ENCODE measurements around the gene LRRC61. TPM values are rescaled to one million over a fixed set of nuclear protein-coding genes. Genes with fewer than 3 reads are reported as not detected.
"Not testable (repeated sequence)": the region's sequence is repeated elsewhere in the genome, so short reads cannot be mapped to it uniquely, and the experiment has no call there.

Gene LRRC61, protein sequence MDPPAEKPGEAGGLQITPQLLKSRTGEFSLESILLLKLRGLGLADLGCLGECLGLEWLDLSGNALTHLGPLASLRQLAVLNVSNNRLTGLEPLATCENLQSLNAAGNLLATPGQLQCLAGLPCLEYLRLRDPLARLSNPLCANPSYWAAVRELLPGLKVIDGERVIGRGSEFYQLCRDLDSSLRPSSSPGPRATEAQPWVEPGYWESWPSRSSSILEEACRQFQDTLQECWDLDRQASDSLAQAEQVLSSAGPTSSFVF
- total RNA-seq, result 14.0 TPM

DNA sequence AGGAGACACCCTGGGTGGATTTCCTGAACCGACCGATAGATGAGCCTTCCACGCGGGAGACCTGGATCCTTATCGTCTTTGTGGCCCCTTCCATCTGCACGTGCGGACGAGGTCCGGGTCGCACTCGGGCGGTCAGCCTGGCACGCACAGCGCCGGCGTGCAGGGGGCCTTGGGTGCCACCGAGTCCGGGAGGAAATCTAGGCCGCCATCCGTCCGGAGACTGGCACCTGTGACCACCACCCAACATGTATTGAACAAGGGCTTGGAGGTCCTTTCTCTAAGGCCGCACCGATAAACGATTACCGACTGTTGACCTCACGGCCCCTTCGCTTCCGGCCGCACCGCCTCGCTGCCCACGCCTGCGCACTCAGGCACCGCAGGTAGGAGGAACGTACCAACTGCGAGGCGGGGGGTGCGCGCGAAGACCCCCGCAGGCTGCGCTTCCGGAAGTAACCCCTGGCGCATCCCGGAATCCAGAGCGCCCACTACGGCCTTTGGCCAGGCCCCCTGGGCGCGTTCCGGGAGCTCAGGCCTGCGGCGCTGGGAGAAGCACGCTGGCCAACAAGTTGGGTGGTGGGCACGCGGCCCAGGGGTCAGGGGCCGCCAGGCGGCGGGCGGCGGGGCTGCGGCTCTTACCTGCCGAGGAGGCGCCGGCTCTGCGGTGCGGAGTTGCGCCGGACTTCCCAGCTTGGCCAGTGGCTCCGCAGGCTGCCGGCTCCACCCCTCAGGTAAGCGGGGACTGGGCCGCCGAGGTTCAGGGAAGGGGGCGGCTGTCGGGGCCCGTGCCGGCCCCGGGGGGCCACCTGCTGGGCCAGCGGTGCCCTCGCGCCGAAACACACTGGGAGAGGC, at the start of gene LRRC61, which contains the start of gene ACTR3C:
Gene LRRC61, plus strand, starts transcription at position 523 of the 849 bp plus-strand sequence. CDS start 13,507 bp downstream, outside the sequence.
Gene ACTR3C, minus strand, starts transcription at position 713 of the 849 bp plus-strand sequence. CDS start 28,249 bp downstream, outside the sequence.
- DNase-seq (ENCODE audit: low spot score), result peak; percentile 82
- ATAC-seq, result peak; percentile 76

DNA sequence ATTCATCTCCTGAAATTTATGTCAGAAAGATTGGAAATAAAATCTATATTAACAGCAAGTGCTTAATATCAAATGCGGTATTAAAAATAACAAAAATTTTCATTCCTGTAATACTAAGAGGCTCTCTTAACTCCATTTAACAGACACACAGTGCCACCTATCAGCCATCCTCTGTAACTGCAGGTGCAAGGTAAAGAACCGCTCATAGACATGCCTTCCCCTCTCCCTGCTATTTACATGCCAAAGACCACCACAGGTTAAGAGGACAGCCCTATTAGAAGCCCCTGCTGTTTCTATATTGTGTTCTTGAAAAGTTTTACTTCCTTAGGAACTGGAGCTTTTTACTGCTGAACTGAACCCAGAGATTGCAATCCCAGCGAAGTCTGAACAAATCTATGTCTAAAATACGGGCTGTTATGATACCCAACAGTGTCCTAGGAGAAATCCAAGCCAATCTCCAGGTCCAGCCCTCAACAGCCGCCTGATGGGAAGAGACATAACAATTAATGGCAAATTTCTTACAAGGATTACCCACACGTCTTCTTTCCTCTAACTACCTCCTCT, 46.9 kb upstream of the LRRC61 start:
- ATAC-seq, result peak; percentile 88
- DNase-seq (ENCODE audit: low spot score), result not testable (repeated sequence)

DNA sequence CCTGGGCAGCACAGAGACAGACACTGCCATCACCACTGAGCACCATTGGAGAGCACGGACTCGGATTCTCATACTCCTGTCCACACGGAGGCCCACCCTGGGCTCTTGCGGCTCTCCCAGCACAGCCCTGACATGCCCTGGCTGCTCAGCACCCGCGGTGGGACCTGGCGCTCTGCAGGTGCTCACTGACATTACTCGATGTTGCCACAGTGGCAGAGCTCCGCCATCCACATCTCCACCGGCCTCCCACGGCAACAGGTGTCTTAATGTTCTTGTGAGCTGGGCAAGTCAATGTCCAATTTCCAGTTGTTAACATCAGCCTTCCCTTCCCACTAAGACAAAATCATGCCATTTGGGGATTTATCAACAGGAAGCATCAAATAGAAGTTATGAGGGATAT, 44.8 kb upstream of the LRRC61 start:
- not testable (repeated sequence) for ATAC-seq; DNase-seq (ENCODE audit: low spot score)

DNA sequence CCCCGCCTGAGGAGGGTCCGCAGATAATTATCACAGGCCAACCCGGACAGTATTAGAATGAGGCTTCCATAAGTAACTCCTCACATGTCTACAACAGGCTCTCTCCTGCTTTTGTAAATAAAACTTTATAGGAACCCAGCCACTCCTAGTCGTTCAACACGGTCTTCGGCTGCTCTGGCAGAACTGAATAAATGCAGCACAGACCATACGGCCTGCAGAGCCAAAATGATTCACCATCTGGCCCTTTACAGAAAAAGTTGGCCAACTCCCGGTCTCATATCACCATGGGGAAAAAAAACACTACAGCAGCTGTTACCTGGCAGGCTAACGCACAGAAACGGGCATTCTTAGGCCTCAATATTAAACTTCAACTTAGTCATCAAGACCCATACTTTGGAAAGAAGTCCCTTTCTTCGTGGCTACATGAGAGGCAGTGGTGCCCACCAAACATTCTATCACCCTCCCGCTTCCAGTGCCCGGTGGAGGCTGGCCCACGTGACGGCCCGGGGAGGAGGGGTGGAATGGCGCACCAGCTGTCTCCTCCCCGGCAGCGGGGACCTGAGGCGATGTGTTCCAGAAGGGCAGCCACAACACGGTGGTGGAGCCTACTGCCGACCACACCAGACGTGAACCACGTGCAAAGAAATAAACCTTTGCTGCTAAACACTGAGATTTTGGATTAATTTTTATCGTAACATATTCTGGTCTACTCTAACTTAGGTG, 41.3 kb upstream of the LRRC61 start:
- DNase-seq (ENCODE audit: low spot score); ATAC-seq: not testable (repeated sequence)

DNA sequence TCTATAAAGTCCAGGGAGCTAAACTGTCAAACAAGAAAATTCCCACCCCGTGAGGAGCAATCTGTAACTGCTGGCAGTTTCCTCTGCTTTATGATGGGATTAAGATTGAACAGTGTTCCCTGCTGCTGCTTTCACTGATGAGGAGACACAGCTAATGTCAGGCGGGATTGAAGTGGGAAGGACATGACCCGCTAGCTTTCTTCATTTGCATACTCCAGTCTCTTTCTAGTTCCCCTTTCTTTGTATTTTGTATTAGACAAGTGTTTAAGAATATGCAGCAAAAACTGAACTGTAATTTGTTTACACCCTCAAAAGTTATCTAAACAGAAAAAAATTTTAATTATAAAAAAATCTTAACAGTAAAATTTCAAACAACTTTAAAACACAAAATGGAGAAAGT, 40.0 kb upstream of the LRRC61 start:
- not testable (repeated sequence) for ATAC-seq; DNase-seq (ENCODE audit: low spot score)

DNA sequence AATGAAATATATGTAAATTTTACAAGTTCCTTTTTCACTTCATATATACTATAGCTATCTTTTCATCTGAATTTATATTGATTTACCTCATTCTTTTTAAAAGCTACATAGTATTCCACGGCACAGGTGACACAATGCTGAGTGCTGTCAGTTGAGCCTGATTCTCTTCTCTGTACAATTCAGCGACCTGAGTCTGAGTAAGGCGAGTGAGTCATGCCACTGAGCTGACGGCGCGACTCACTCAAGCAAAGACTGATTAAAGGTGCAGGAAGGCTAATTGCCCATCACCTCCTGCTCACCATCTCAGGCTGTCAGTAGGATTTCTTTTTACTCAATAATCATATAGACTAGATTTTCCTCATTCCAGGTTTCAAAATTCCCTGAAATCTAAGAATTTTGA, 39.5 kb upstream of the LRRC61 start:
- ATAC-seq, result not testable (repeated sequence)

DNA sequence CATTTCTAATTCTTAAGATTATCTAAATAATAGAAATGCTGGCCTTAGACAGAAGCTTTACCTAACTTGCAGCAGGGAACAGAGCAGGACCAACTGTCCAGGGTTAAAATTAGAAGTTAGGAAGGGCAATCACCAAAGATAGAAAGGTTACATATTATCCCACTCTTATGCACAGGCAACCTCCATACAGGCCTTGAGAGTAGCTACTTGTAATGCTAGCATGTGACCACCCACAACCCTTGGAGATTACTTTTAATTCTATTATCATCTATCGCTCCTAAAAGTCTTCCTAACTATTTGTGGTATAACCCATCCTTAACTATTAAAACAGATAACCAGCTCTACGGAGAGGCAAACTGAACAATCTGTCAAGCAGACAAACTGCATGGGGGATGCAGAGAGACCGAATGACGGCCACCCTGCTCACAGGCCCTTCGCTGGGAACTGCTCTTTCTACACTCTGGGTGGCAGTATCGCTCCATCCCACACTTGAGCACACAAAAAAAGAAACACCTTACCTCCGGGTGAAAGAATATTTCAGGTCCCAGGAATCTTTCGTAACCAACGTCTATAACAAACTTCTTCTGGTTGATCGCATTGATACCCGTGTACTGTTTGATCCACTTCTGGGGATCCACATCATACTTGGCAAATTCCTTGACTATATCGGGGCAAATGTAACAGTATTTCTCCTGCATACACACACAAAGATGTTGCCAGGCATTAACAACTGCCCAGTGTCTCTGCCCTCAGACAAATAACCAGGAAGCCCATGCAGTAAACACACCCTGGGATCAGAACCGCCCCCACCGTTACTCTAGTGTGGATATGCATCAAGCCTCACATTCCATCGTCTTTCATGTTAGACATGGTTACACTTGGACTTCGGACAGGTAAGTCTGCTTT, 37.1 kb upstream of the LRRC61 start:
- DNase-seq (ENCODE audit: low spot score), result not testable (repeated sequence)

More for the DNA sequence above, 39.5 kb upstream of the LRRC61 start:
- not testable (repeated sequence) for DNase-seq (ENCODE audit: low spot score)

DNA sequence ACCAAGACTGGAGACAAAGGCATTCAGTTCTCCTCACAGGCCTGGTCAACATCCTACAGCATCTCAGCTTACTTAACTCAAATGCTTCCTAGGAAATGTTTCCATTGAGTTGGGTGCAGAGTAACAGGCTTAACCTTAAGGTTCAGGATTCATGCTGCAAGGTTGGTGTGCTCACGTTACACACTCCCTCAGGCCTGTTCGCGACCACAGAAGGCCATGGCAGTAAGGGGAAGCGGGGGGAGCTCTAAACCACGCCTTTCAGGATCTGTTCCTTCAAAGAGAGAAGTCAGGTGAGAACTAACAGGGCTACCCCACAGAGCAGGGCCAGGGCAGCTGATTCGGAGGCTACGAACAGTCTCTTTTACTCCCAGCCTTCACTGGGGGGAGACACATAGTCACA, 35.3 kb upstream of the LRRC61 start:
- DNase-seq (ENCODE audit: low spot score); ATAC-seq: not testable (repeated sequence)

More for the DNA sequence above, 37.1 kb upstream of the LRRC61 start:
- ATAC-seq, result peak; percentile 97

DNA sequence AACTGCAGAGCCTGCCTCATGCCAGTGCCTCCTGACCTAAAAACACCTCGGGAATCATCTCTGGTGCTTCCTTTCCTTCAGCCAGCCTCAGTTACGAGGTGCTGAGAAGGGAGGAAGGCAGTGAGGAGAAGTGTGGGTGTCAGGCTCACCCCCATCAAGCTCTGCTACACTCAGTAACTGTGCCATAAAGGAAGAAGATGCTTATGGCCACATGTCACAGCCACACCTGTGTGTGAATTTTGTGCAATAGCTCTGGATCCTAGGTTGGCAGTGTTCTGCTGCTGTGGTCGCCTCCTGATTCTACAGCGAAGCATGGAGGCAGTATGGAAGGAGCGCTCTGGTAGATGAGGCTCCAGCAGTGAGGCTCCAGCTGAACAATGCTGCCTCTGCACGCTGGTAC, 34.3 kb upstream of the LRRC61 start:
- DNase-seq (ENCODE audit: low spot score); ATAC-seq: not testable (repeated sequence)

DNA sequence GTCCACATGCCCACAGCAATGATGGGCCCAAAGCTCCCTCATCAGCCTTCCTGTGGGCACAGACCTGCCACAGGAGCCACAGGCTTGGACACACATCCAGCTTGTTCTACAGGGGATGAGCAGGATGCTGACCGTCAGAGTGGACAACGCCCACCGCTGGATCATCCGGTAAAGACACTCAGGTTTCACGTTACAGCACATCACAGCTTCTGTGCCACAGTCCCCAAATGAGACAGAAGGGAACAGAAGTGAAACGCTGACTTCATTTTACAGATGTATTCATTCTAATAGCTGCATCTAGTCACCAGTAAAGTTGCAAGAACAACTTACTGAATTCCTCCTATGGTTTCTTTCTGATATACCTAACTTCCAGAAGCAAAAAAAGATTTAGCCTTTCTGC, 32.8 kb upstream of the LRRC61 start:
- not testable (repeated sequence) for DNase-seq (ENCODE audit: low spot score); ATAC-seq

DNA sequence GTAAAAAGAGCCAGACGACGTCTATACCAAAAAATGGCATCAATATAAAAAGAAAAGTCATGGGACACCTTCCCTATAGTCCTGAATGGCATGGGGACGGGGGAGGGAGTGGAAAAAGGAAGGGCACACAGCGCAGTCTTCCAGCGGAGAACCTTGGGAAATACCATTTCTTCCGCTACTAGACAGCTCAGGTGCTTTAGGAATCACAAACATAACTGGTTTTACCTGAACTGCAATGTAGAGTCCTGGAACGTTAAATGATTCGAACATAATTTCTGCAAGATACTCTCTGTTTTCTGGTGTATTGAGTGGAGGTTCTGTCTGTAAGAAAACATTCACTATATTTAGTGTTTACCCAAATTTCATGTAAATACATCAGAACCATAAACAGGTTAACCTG, 28.1 kb upstream of the LRRC61 start:
- not testable (repeated sequence) for ATAC-seq; DNase-seq (ENCODE audit: low spot score)

DNA sequence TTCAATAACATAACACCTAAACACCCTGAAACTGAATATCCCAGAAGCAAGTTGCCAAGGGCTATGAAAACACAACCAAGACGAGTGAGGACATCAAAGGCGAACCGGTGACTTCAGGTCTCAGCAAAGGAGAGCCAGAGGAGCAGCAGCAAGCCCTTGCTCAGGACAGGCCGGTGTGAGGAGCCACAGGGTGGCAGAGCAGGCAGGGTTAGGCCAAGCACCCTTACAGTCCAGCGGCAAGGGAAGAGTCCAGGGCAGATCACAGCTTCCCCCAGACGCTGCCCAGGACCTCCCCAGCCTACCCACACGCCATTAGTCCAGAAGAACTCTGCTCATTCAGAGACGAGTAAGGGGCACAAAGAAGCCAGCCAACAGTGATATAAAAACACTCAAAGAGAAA, 27.5 kb upstream of the LRRC61 start:
- ATAC-seq, result peak; percentile 85

DNA sequence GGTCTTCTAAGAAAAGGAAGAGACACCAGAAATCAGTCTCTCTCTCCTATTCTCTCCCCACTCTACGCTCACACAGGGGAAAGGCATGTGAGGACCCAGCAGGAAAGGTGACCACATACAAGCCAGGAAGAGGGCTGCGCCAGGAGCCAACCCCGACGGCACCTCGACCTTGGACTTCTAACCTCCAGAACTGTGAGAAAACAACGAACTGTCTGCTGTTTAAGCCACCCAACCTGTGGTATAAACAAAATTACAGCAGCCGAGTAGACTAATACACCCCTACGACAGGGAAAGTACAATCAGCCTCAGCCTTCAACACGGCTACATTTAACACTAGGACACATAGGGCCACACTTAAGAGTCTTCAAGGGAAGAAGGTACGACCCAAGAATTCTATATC, 26.4 kb upstream of the LRRC61 start:
- not testable (repeated sequence) for DNase-seq (ENCODE audit: low spot score)
- ATAC-seq, result peak; percentile 80

More for the DNA sequence above, 27.5 kb upstream of the LRRC61 start:
- DNase-seq (ENCODE audit: low spot score), result not testable (repeated sequence)

DNA sequence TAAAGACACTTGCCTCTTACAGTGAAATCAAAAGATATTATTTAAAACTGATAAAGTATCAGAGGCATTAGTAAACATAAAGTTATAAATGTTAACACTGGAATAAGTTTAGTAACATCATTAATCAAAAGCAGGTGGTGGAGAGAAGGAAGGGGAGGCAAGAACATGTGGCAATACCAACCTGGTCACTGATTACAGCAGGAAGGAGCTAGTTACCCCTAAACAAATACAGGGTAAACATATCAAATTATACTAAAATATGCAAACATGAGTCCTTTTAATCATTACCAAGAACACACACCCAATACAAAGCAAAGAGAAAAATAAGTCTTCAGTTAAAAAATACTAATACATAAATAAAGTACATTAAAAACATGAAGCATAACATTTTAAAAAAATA, 25.2 kb upstream of the LRRC61 start:
- not testable (repeated sequence) for DNase-seq (ENCODE audit: low spot score); ATAC-seq

DNA sequence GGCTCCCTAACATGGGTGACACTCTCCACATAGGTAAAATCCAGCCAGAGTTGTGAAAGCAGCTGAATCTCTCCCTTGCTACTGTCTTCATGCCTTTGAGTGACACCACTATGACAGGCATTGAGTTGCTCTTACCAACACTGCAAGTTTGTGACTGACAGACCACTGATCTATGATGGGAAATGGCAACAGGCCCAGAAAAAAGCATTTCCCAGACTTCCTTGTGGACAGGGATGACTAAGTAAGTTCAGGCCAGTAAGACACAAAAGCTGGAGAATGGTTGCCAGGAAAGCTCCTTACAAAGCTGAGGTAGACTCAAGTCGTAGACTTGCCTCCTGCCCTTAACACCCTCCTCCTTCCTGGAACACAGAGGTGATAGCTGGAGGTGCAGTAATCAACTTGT, 20.2 kb upstream of the LRRC61 start:
- not testable (repeated sequence) for DNase-seq (ENCODE audit: low spot score); ATAC-seq

DNA sequence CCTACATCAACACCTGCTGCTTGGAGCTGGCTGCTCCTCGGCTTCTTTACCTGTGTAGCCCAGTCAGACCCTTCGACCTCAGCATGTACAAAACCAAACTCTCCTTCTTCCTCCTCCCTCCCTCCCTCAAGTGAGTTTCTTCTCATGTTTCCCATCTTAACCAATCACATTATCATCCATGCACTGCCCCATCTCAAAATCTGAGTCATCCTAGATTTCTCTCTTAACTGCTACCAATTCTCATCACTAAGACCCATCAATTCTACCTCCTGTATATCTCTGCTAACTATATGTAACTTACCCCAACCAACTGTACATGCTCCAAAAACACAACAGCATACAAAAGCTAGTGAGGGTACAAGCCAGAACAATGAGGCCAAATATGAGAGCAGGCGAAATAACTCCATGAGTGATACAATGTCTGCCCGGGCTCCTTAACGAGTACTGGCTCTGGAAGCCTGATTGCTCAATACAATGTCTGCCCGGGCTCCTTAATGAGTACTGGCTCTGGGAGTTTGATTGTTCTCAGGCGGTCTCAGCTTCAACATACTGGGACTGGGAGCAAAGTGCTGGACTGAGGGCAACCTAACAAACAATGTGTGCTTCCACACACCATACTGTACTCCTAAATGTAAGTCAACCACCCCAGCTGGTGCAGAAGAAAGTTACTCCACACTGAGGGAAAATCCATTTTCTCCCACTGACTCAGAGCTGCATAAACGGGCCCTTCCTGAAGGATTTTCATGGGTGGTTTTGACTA, 18.5 kb upstream of the LRRC61 start:
- not testable (repeated sequence) for DNase-seq (ENCODE audit: low spot score)
- ATAC-seq, result peak; percentile 43

DNA sequence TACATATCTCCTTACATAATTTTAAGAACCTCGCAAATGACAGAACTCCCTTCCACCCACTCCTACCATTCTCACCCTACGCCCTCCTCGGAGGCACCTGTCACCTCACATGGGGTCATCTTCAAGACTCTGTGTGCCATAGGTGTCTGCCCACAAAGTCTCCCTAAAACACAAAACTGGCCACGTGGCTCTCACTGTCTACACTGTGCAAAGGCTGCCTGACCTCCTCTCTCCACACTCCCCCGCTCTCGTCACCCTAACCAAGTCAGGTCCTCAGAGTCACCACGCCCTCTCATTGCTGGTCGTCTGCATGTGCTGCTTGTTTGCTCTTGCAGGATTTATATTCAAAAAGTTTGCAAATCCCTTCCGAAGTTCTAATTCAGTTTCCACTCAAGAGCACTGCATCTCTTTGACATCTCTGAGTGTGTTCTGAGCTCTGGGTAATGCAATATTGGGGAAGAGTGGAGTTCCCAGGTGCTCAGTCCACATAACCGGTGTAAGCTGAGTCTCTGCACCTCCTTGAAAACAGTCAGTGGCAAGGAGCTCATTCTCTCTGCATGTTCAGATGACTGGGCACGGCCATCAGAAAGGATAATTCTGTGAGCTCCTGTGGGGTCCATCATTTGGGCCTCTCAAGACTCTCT, 17.8 kb upstream of the LRRC61 start:
- DNase-seq (ENCODE audit: low spot score); ATAC-seq: not testable (repeated sequence)

DNA sequence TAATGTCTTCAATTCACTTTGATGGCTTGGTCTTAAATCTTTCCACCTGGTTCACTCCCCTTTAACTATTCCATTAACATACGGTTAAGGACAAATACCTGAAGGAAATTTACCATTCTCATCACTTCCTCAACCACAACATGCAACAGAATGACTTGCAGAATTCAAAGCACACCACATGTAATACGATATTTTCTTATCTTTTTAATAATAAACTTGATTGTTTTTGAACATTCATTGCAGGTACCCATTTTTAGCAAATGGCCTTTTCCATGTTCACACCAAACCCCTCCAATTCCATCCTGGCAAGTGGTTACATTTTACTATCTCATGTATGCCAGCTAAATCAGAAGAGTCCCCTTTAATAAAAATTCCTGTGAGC, 17.3 kb upstream of the LRRC61 start:
- not testable (repeated sequence) for DNase-seq (ENCODE audit: low spot score); ATAC-seq

Measured in left lobe of liver (tissue), 2 donors.